GM19238 (cell line): ENCODE results near the gene UCKL1.
A peak's percentile ranks its signal among the peaks of the same experiment; 100 is the strongest.
"Not testable (repeated sequence)": the region's sequence is repeated elsewhere in the genome, so short reads cannot be mapped to it uniquely, and the experiment has no call there.

Source experiments
- DNase-seq: peaks from one replicate; pipeline ENCODE4 v3.0.0; 2011; ENCODE audit warnings: low spot score; ENCODE audit not compliant: insufficient read length

The UCKL1 gene

DNA sequence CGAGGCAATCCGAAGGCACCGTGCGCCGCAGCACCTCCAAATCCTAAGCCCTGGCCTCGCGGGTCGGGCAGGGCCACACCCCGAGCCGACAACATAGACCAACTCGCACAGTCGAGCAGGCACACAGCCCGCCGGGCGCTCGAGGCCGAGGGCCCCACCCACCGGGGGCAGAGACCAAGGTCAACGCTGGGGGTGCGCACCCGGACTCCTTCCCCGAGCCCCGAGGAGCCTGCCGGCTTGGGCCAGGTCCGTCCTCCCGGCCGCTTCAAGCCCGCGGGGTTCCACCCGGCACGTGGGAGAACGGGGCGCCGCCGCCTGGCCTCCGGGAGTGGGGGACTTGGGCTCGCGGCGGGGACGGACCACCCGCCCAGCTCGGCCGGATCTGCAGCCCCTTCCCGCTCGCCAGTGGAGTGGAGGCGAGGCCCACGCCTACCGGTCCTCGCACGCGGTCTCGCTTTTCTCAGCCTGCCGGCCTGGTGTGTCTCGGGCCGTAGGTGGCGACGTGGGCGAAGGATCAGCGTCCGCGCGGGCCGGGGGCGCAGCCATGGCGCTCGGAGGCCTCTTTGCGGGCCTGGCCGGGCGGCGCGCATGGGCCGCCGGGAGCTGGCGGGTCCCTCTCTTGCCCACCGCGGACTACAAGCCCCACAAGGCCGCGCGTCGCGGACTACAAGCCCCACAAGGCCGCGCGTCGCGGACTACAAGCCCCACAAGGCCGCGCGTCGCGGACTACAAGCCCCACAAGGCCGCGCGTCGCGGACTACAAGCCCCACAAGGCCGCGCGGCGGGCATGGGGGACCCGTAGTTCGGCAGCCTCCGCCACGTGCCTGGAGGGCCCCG lies at the start of gene UCKL1:
UCKL1 (minus strand) TSS at position 590 of the 837 bp plus-strand sequence; CDS start at position 546, 44 bp downstream.
- peak; percentile 96 for DNase-seq

GRCh38 chr20:64005394-64005793 lies 49.2 kb upstream of the UCKL1 start:
- DNase-seq, result no peak

GRCh38 chr20:64003960-64004725 lies 47.9 kb upstream of the UCKL1 start:
- DNase-seq, result no peak

GRCh38 chr20:64001607-64002011 lies 45.4 kb upstream of the UCKL1 start:
- DNase-seq, result no peak

- no peak for DNase-seq
Observed at GRCh38 chr20:64000906-64001305, 44.7 kb upstream of the UCKL1 start.

GRCh38 chr20:63982937-63983336 lies 26.7 kb upstream of the UCKL1 start:
- no peak for DNase-seq

DNA sequence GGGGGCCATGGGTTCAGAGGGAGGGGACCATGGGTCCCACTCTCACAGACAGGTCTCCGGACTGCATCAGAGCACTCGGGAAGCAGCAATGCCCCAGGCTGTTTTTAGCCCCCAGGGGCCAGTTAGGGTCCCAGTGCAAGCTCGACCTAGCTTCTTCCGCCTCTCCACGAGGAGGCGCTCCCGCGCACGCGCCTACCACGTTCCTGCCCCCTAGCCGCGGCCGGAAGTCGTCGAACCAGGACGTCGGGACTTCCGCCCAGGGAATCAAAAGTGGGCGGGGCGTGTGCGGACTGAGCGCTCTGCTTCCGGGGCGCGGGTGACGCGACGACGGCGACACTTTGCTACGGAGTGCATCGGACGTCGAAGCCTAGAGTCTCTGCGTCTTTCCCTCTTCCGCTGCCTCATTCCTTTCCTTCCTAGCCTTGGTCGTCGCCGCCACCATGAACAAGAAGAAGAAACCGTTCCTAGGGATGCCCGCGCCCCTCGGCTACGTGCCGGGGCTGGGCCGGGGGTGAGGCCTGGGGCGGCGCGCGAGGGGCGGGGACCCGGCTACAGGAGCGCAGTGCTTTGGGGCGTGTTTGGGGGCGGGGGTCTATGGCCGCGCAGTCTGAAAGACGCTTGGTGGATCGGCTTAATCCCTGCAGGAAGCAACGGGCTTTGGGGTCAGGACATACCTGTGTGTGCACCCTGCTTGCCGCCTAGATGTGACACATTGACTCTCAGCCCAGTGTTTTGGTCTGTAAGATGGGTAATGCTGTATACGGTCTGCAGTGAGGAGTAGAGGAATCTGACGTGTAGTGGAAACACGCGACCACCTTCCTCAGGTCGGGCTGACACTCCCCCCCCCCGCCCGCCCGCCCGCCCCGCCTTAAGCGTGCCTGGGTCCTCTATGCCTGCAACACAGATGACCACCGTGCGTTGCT lies 24.9 kb upstream of the UCKL1 start, which contains the start of gene PRPF6:
PRPF6 (plus strand) TSS at position 327 of the 923 bp plus-strand sequence; CDS start at position 441, 114 bp downstream.
- peak; percentile 99 for DNase-seq

DNA sequence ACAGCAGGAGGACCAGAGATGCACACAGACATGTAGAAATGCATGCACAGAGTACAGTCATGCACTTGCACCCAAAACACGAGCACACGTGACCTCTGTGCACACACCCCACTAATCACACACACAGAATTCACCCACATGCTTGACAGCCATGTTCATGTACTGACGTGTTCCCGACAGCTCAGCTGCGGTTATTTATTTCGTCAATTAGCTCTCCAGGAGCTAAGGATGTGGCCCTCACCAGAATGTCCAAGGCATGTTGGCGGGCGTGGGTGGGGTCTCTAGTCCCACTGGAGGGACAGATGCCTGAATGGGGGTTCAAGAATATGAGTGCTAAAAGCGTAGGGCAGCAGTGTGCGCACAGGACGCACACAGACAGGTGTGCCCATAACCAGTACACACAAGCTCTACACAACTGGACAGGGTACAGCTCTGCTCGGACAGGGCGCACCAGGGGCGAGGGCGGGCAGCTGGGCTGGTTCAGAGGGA lies 24.1 kb upstream of the UCKL1 start:
- DNase-seq, result no peak

DNA sequence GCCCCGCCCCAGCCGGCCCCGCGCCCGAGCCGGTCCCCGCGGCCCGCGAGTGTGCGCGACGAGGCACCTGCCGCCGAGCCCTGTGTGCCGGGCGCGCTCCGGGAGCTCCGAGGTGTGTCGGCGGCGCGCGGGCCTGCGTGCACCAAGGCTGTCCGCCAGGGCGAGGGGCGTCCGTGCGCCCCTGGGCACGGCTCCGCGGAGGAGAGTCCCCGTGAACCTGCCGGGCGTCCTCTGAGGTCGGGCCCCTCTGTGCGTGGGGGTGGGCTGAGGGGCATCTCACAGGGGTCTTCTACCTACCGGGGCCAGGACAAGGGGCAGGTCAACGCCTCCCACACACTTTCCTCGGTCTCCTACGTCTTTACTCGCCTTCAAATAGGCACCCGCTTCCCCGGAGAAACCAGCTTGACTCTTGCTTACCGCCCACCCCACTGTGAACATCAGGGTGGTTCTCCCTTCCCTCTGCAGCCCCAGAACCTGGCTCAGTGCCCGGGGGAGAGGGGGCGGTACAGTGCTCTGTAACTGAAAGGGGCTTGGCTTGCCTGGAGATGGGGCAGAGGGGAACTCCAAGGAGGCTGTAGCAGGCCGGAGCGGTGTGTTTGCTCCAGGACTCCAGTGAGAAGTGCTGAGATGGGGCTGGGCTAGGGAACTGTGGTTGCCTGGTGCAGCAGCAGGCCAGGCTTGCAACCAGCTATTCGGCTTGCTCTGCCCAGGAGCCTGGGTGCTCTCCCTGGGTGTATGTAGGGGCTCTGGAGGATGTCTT lies 23.5 kb upstream of the UCKL1 start, which contains the start of gene SAMD10:
SAMD10 (minus strand) TSS at position 86 of the 760 bp plus-strand sequence. CDS start 175 bp downstream, outside the sequence.
- DNase-seq, result peak; percentile 79

- DNase-seq, result no peak
Observed at GRCh38 chr20:63979229-63979556, 23.0 kb upstream of the UCKL1 start.

DNA sequence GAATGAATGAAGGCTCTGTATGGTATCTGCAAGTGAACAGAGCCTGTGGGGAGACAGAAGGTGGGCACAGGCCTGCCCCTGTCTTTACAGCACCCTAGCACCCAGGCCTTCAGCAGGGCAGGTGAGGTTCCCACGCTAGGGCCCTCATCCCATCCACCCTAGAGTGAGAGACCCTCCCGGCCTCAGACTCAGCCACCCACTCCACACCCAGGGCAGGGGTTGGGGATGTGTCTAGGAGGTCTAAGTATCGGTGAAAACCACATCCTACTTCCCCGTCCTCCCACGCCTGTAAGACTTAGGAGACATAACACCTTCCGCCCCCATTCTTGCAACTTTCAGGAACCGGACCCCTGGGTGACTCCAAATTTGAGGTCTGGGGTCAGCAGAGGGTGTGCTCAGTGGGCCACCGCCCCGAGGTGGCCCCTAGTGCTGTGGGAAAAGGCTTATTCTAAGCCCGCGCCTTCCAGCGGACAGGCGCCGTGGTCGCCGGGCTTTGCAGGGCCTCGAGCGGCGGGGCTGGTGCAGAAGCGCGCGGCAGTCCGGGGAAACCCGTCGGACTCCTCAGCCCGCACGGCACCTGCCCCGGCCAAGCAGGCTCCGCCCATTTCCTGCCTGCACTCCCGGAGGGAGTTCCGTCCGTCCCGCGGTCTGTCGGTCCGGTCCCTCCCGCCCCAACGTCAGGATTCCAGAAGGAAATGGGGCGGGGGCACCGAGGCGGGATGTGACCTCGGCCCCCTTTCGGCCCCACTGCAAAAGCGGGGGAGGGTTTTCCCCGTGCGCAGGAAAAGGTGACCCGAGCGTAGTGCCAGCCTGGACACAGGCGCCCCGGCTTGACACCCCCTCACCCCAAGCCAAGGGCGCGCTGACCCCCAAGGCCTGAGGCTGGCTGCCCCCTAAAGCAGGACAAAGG lies 22.4 kb upstream of the UCKL1 start:
- no peak for DNase-seq

GRCh38 chr20:63977739-63978276 lies 21.6 kb upstream of the UCKL1 start:
- DNase-seq, result no peak

- DNase-seq, result no peak
Observed at GRCh38 chr20:63976980-63977738, 20.9 kb upstream of the UCKL1 start.

GRCh38 chr20:63976511-63976910 lies 20.3 kb upstream of the UCKL1 start:
- DNase-seq, result not testable (repeated sequence)

GRCh38 chr20:63974402-63975200 lies 18.4 kb upstream of the UCKL1 start:
- no peak for DNase-seq

GRCh38 chr20:63973636-63974401 lies 17.6 kb upstream of the UCKL1 start:
- peak; percentile 89 for DNase-seq

DNA sequence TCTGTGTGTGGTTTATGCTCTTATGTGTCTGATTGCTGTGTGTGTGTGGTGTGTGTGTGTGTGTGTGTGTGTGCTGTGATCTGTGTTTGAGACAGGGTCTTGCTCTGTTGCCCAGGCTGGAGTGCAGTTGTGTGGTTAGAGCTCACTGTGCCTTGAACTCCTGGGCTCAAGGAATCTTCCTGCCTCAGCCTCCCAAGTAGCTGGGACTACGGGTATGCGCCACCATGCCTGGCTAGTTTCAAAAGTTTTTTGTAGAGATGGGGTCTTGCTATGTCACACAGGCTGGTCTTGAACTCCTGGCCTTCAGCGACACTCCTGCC lies 16.9 kb upstream of the UCKL1 start:
- DNase-seq, result no peak
